H1 (cell line): Measurements from ENCODE around the gene ZNF433. TPM values are rescaled to one million over a fixed set of nuclear protein-coding genes. Genes with fewer than 3 reads are reported as not detected.
A peak's percentile ranks its signal among the peaks of the same experiment; 100 is the strongest.

ENCODE experiments used
- CTCF ChIA-PET: fragments of 300-600 bp; sonication (Branson Sonifier 250); formaldehyde crosslinking; loops from one replicate; lab custom pipeline; 2021; ENCODE audit not compliant: partially characterized antibody; lab: Charles Lee
- POLR2A ChIA-PET: fragments of 300-600 bp; sonication (Branson Sonifier 250); formaldehyde crosslinking; loops from one replicate; lab custom pipeline; 2021; ENCODE audit warnings: inconsistent platforms; ENCODE audit not compliant: partially characterized antibody; lab: Charles Lee
- DNase-seq, 2 experiments: peaks; one replicate each; pipeline versions ENCODE4 v3.0.0 to v3.0.0-alpha.2; 2010 to 2022; ENCODE audit warnings: low spot score in 2 of 2, low read depth in 1 of 2, mixed read lengths in 1 of 2
- FAIRE-seq: peaks from 2 replicates; lab custom pipeline; 2011; peaks lifted over from hg19 to GRCh38; lab: Jason Lieb, UNC
- H2AFZ ChIP-seq: 2 replicates; pipeline ENCODE4 v1.8.1; 2012; ENCODE audit warnings: low read length, inconsistent platforms
- H2AK5ac ChIP-seq: 2 replicates; pipeline ENCODE4 v1.6.1; 2013; ENCODE audit warnings: low read depth, low read length
- H2BK120ac ChIP-seq: replicated peaks from 2 replicates; pipeline ENCODE3; 2013; ENCODE audit warnings: low read depth, low read length, inconsistent platforms
- H2BK12ac ChIP-seq: 2 replicates; pipeline ENCODE4 v1.6.1; 2013; ENCODE audit warnings: low read depth, low read length
- H2BK15ac ChIP-seq: 2 replicates; pipeline ENCODE4 v1.6.1; 2013; ENCODE audit warnings: low read length
- H2BK20ac ChIP-seq: 2 replicates; pipeline ENCODE4 v1.6.1; 2013; ENCODE audit warnings: low read length
- H2BK5ac ChIP-seq: 2 replicates; pipeline ENCODE4 v1.6.1; 2013; ENCODE audit warnings: low read depth, low read length
- H3K14ac ChIP-seq: 2 replicates; pipeline ENCODE4 v1.6.1; 2013; ENCODE audit warnings: inconsistent platforms; ENCODE audit not compliant: insufficient read length
- H3K18ac ChIP-seq: 2 replicates; pipeline ENCODE4 v1.6.1; 2013; ENCODE audit warnings: low read length; ENCODE audit errors: extremely low read depth
- H3K23ac ChIP-seq: 2 replicates; pipeline ENCODE4 v1.6.1; 2013; ENCODE audit warnings: inconsistent platforms; ENCODE audit not compliant: insufficient read length
- H3K23me2 ChIP-seq: 2 replicates; pipeline ENCODE4 v1.6.1; 2013; ENCODE audit warnings: low read depth, low read length
- H3K27ac ChIP-seq: 2 replicates; pipeline ENCODE4 v1.6.1; 2011; ENCODE audit warnings: low read depth, low read length, inconsistent platforms
- H3K27me3 ChIP-seq, 4 experiments: replicated peaks in 1 of 4; 1 replicate in 1 of 4; 2 replicates in 3 of 4; pipeline versions ENCODE4 v1.6.1 to v1.8.1; 2011 to 2013; ENCODE audit warnings: low read length in 3 of 4, mild to moderate bottlenecking in 3 of 4, inconsistent platforms in 2 of 4, mixed read lengths in 2 of 4, moderate library complexity in 1 of 4; ENCODE audit not compliant: control insufficient read depth in 3 of 4, insufficient read depth in 3 of 4; ENCODE audit errors: extremely low read depth in 1 of 4
- H3K36me3 ChIP-seq, 4 experiments: 2 replicates each; pipeline versions ENCODE4 v1.6.1 to v1.8.1; 2011 to 2013; ENCODE audit warnings: mild to moderate bottlenecking in 4 of 4, low read length in 3 of 4, moderate library complexity in 2 of 4, control low read depth in 1 of 4, inconsistent platforms in 1 of 4; ENCODE audit not compliant: insufficient read depth in 4 of 4, control insufficient read depth in 2 of 4
- H3K4ac ChIP-seq: replicated peaks from 2 replicates; pipeline ENCODE3; 2013; ENCODE audit warnings: low read length, low read depth, mixed read lengths, inconsistent platforms; ENCODE audit not compliant: insufficient read length
- H3K4me1 ChIP-seq, 4 experiments: replicated peaks in 1 of 4; 1 replicate in 1 of 4; 2 replicates in 3 of 4; pipeline versions ENCODE4 v1.6.1 to v1.8.1; 2011 to 2013; ENCODE audit warnings: low read length in 3 of 4, inconsistent platforms in 2 of 4, mixed read lengths in 1 of 4; ENCODE audit not compliant: insufficient read depth in 4 of 4, control insufficient read depth in 3 of 4
- H3K4me2 ChIP-seq, 2 experiments: 2 replicates each; pipeline versions ENCODE4 v1.6.1 to v1.8.1; 2011 to 2013; ENCODE audit warnings: low read depth in 2 of 2, low read length in 2 of 2, control low read depth in 1 of 2, inconsistent platforms in 1 of 2, mild to moderate bottlenecking in 1 of 2; ENCODE audit not compliant: insufficient read depth in 1 of 2
- H3K4me3 ChIP-seq, 4 experiments: fragments of 200-600, 300-600 bp in 1 of 4; sonication (generic), shearing (Covaris generic), sonication (Bioruptor Twin) in 1 of 4; 2 replicates each; pipeline versions ENCODE4 v1.5.1 to v1.8.1; 2011 to 2016; ENCODE audit warnings: low read length in 4 of 4, low read depth in 3 of 4, control low read depth in 2 of 4, inconsistent platforms in 2 of 4, mild to moderate bottlenecking in 2 of 4, mixed read lengths in 1 of 4, moderate library complexity in 1 of 4; ENCODE audit not compliant: insufficient read depth in 2 of 4; ENCODE audit errors: extremely low read depth in 1 of 4
- H3K56ac ChIP-seq: replicated peaks from 2 replicates; pipeline ENCODE3; 2013; ENCODE audit warnings: low read depth, mild to moderate bottlenecking, mixed read lengths, low read length, inconsistent platforms; ENCODE audit not compliant: insufficient read length
- H3K79me1 ChIP-seq: 2 replicates; pipeline ENCODE4 v1.6.1; 2013; ENCODE audit warnings: low read depth, low read length, control low read depth
- H3K79me2 ChIP-seq, 2 experiments: 2 replicates each; pipeline versions ENCODE4 v1.6.1 to v1.8.1; 2012 to 2013; ENCODE audit warnings: low read length in 2 of 2, mild to moderate bottlenecking in 2 of 2, inconsistent platforms in 1 of 2; ENCODE audit not compliant: insufficient read depth in 2 of 2, control insufficient read depth in 1 of 2
- H3K9ac ChIP-seq, 4 experiments: replicated peaks in 1 of 4; 1 replicate in 1 of 4; 2 replicates in 3 of 4; pipeline versions ENCODE4 v1.6.1 to v1.8.1; 2011 to 2013; ENCODE audit warnings: low read depth in 3 of 4, low read length in 3 of 4, control low read depth in 2 of 4, mild to moderate bottlenecking in 2 of 4, moderate library complexity in 2 of 4, inconsistent platforms in 1 of 4; ENCODE audit errors: extremely low read depth in 1 of 4
- H3K9me3 ChIP-seq, 2 experiments: 2 replicates each; pipeline versions ENCODE4 v1.6.1 to v1.8.1; 2012 to 2013; ENCODE audit warnings: mild to moderate bottlenecking in 2 of 2, moderate library complexity in 2 of 2, control low read depth in 1 of 2, inconsistent platforms in 1 of 2, low read depth in 1 of 2, low read length in 1 of 2, mixed read lengths in 1 of 2; ENCODE audit not compliant: insufficient read depth in 2 of 2
- H4K20me1 ChIP-seq, 2 experiments: replicated peaks in 1 of 2; 2 replicates each; pipeline versions ENCODE3 to v1.8.1; 2011 to 2013; ENCODE audit warnings: inconsistent platforms in 2 of 2, low read length in 2 of 2, mild to moderate bottlenecking in 1 of 2; ENCODE audit not compliant: insufficient read depth in 2 of 2, control insufficient read depth in 1 of 2
- H4K5ac ChIP-seq: 2 replicates; pipeline ENCODE4 v1.6.1; 2013; ENCODE audit warnings: low read length, low read depth, mixed read lengths, inconsistent platforms; ENCODE audit not compliant: insufficient read length
- H4K8ac ChIP-seq: 2 replicates; pipeline ENCODE4 v1.8.0; 2013; ENCODE audit warnings: mild to moderate bottlenecking, moderate library complexity, low read length, inconsistent platforms; ENCODE audit not compliant: insufficient read depth; ENCODE audit errors: extremely low read depth
- H4K91ac ChIP-seq: replicated peaks from 2 replicates; pipeline ENCODE3; 2013; ENCODE audit warnings: low read length, mixed read lengths, inconsistent platforms; ENCODE audit not compliant: insufficient read length
- BCL11A ChIP-seq, 2 experiments: IDR thresholded peaks; one replicate each; pipeline ENCODE4 v1.6.1; 2011; ENCODE audit warnings: low read depth in 2 of 2, low read length in 2 of 2, mild to moderate bottlenecking in 2 of 2
- RAD21 ChIP-seq, 2 experiments: IDR thresholded peaks in 1 of 2; conservative IDR thresholded peaks in 1 of 2; 2 replicates each; pipeline ENCODE4 v1.6.1; 2011; ENCODE audit warnings: low read depth in 2 of 2, low read length in 2 of 2, improper control_type of control experiment in 1 of 2, inconsistent platforms in 1 of 2, mild to moderate bottlenecking in 1 of 2, moderate library complexity in 1 of 2
- RFX5 ChIP-seq: IDR thresholded peaks from 2 replicates; pipeline ENCODE4 v1.6.1; 2011; ENCODE audit warnings: low read depth, low read length, improper control_type of control experiment, borderline replicate concordance
- WGBS, 2 experiments: shearing (Covaris generic) in 1 of 2; methylation state at CpG; one replicate each; pipeline versions ENCODE4 v1.1.6 to v1.1.7; 2013 to 2015; ENCODE audit warnings: low lambda C conversion rate in 2 of 2, mixed read lengths in 2 of 2, inconsistent platforms in 1 of 2, low coverage in 1 of 2, missing lambda C conversion rate in 1 of 2; ENCODE audit not compliant: insufficient replicate concordance in 2 of 2, insufficient coverage in 1 of 2, insufficient read length in 1 of 2; ENCODE audit errors: extremely low coverage in 1 of 2, missing lambda C conversion rate in 1 of 2; 5-methylcytosine and 5-hydroxymethylcytosine counted together
- polyA plus RNA-seq, 7 experiments: library from polyadenylated mRNA; depleted of rRNA in 3 of 7; stranded (reverse) in 5 of 7; unstranded in 2 of 7; fragments of >200 nt in 5 of 7; fragments of 200-250 nt in 2 of 7; gene quantifications; 1 replicate in 5 of 7; 2 replicates in 1 of 7; 4 replicates in 1 of 7; pipeline versions ENCODE4 v1.2.1 to v1.2.3, GENCODE V29; 2011 to 2013; ENCODE audit warnings: missing spikeins in 2 of 7, mixed read lengths in 2 of 7
- total RNA-seq: library from RNA; stranded (reverse); fragmentation: NEBNext Ultra II Directional; extraction: Animal tissue kit (Norgen Biotek cat#: 25700); gene quantifications from 2 replicates; pipeline ENCODE4 v1.2.1, GENCODE V29; 2021

ZNF433 gene
- total and polyA plus RNA-seq, 2 of the 8 experiments (the other 6 are each of a cell fraction or from before 2014, with no cell fraction given): 0.68 to 1.8 TPM

GRCh38 chr19:11973019-11973810, 62.3 kb downstream of the ZNF433 start:
- Histone ChIP-seq H3K23ac (no peak overlapping the region), H2BK5ac (no peak overlapping the region), H3K4me1 (no peaks in the 10 kb centered on the region), H3K18ac (no peak overlapping the region), H3K4me2 (no peak overlapping the region), H2AFZ (no peak overlapping the region), H3K56ac (no peak overlapping the region), H3K79me1 (no peaks in the 10 kb centered on the region), H3K36me3 (peaks cover 0 to 6% (median 0%) of the 10 kb centered on the region in 4 experiments; a peak in 2 of 8 replicates), H3K14ac (no peak overlapping the region), H4K8ac (no peak overlapping the region), H3K27ac (no peak overlapping the region), H3K9ac (no peak overlapping the region), H4K91ac (no peak overlapping the region), H3K23me2 (no peaks in the 10 kb centered on the region), H3K4ac (no peak overlapping the region), H4K5ac (no peak overlapping the region), H2BK120ac (no peak overlapping the region), H2BK20ac (no peak overlapping the region), H4K20me1 (no peaks in the 10 kb centered on the region), H3K27me3 (no peaks in the 10 kb centered on the region), H2BK15ac (no peak overlapping the region), H2BK12ac (no peak overlapping the region), H3K79me2 (no peaks in the 10 kb centered on the region), H3K4me3 (no peak overlapping the region), H3K9me3 (peaks cover 29 to 32% of the 10 kb centered on the region in 2 experiments), H2AK5ac (no peak overlapping the region)
- TF ChIP-seq BCL11A (IDR thresholded peaks at IDR 0.05; ENCODE audit: low read depth in 2 of 2, low read length in 2 of 2) (no peak), RAD21 (IDR thresholded peaks at IDR 0.05 in 1 of 2, conservative IDR thresholded peaks at IDR 0.05 in 1 of 2; ENCODE audit: low read depth in 2 of 2, low read length in 2 of 2) (no peak), RFX5 (peak; percentile 59; the same call in 1 of the 2 replicates)
- DNase-seq (no peak), FAIRE-seq (no peak)
- ChIA-PET CTCF (no interaction called here), POLR2A (interaction anchor here (0.7 to 2.1 kb wide), 2 partner anchors 14 to 200 kb away, joined by 3 to 8 read pairs; no protein-coding TSS in a partner anchor)
- WGBS, 2 experiments: 85% methylated on average over 5 of the region's 5 CpGs; no CpG with 5 or more reads in 1 of the 2 experiments
